ENCODE measurements around the gene APOA1.

The APOA1 gene

DNA sequence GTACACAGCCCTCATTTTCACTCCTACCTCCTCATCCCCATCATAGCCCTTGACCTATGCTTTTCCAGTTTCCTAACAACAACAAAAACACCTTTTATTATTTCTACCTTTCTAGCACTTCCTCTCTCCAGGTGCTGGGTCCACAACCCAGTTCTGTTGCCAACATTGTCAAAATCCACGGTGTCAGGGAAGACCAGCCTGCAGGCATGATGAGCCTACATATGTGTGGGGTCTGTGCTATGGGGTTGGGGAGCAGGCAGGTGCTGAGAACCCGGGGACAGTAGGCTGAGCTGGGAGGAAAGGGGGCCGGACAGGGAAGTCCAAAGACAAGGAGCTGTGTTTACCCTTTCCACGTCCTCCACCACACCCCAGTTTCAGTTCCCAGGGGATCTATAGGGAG is 48.9 kb downstream of the APOA1 start:
- TF ChIP-seq, protein P1, sequence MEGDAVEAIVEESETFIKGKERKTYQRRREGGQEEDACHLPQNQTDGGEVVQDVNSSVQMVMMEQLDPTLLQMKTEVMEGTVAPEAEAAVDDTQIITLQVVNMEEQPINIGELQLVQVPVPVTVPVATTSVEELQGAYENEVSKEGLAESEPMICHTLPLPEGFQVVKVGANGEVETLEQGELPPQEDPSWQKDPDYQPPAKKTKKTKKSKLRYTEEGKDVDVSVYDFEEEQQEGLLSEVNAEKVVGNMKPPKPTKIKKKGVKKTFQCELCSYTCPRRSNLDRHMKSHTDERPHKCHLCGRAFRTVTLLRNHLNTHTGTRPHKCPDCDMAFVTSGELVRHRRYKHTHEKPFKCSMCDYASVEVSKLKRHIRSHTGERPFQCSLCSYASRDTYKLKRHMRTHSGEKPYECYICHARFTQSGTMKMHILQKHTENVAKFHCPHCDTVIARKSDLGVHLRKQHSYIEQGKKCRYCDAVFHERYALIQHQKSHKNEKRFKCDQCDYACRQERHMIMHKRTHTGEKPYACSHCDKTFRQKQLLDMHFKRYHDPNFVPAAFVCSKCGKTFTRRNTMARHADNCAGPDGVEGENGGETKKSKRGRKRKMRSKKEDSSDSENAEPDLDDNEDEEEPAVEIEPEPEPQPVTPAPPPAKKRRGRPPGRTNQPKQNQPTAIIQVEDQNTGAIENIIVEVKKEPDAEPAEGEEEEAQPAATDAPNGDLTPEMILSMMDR (IDR thresholded peaks at IDR 0.05), result no peak

- TF ChIP-seq, protein P1 (IDR thresholded peaks at IDR 0.05), result no peak
Measured at GRCh38 chr11:116787786-116788486, 49.5 kb downstream of the APOA1 start, which contains the start of gene ZPR1. Gene ZPR1 (minus strand): TSS chr11:116788023. CDS start chr11:116787990, 33 bp downstream.

- TF ChIP-seq, protein P1 (IDR thresholded peaks at IDR 0.05), result no peak
Measured at GRCh38 chr11:116787436-116787785, 50.0 kb downstream of the APOA1 start.

DNA sequence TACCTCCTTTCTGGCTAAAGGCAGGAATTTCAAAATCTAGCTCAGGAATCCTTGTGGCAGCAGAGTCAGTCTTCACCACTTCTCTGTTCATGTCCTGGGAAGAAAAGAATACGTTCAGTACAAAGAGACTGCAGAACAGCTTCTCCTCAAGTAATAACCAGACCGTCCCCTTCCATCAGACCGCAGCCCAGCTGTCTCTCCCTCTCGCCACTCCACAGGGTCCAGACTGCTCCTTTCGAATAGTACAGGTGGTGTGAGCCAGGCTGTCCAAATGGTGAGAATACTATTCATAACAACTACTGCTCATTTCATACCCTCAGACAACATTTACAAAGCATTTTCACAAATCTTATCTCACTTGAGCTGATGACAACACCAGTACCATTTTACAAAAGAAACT is 50.5 kb downstream of the APOA1 start:
- TF ChIP-seq, protein P1 (IDR thresholded peaks at IDR 0.05), result no peak

DNA sequence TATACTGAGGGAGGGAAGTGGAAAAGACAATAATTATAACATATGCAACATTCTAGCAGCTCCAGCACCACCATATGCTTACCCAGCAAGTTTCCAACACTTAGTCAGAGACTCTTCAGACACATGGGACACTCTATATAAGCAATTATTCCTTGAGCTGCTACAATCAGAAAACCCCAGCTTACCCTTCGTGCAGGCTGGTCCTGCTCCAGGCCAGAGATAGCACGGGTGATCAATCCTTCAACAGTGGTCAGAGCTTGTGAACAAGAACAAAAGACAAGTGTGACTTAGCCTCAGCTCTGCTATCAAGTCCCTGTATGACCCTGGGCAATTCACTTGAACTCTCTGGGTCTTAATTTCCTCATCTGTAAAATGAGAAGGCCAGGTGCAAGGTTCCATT is 51.1 kb downstream of the APOA1 start:
- TF ChIP-seq, protein P1 (IDR thresholded peaks at IDR 0.05), result no peak

Data from LNCAP (cell line).